HG02588 (cell line): ENCODE data around the gene ALPK3.

Experiments
- ATAC-seq: cut with Tn5 transposase; IDR thresholded peaks from one replicate; pipeline ENCODE4 v1.9.1; 2021; ENCODE audit warnings: mild to moderate bottlenecking, moderate library complexity; ENCODE audit not compliant: unreplicated experiment

The ALPK3 gene

DNA sequence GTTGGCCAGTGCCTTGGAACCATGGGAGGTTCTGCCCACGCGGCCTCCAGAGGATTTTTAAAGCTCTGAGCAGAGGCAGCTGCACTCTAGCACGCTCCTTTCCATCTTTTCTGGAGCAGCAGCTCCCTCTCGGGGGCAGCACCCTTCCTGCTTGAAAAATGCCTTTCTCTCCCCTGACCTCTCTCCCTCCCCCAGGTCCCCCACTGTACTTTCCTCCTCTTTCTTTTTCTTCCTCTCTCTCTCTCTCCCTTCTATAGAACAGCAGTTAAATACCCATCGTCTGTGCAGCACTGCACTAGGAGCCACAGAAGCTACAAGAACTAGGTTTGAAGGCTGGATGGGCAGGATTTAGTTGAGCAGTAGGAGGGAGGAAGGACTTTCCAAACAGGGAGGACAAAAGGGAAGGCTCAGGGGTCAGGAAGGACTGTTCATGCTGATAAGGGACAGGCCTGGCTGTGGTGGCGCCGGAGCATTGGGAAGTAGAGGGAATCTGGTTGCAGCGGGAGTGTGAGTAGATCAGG is 4.4 kb downstream of the ALPK3 start:
- no peak for ATAC-seq

GRCh38 chr15:84822653-84823281 is 5.6 kb downstream of the ALPK3 start:
- no peak for ATAC-seq

DNA sequence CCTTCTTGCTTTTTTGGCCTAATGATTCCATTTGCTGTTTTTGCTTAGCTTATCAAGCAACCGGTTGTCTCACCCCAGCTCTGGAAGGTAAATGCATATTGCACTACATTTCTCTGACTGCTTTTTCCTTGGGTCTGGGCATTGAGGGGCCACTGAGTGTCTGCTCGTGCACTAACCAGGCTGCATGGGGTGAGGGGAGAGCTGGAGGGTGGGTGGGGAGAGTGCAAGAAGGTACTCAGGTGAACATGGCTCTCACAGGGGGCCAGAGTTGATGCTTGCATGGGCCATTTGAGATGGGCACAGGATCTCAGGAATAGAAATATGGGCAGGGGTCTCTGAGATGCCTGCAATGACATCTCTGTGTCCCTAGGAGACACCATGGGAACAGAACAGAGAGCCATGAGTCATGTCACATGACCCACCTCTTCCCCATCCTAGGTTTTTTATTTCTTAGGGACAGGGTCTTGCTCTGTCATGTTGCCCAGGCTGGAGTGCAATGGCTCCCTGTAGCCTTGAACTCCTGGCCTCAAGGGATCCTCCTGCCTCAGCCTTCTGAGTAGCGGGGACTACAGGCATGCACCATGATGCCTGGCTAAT is 6.2 kb downstream of the ALPK3 start:
- no peak for ATAC-seq

GRCh38 chr15:84824260-84825007 is 7.3 kb downstream of the ALPK3 start:
- no peak for ATAC-seq

DNA sequence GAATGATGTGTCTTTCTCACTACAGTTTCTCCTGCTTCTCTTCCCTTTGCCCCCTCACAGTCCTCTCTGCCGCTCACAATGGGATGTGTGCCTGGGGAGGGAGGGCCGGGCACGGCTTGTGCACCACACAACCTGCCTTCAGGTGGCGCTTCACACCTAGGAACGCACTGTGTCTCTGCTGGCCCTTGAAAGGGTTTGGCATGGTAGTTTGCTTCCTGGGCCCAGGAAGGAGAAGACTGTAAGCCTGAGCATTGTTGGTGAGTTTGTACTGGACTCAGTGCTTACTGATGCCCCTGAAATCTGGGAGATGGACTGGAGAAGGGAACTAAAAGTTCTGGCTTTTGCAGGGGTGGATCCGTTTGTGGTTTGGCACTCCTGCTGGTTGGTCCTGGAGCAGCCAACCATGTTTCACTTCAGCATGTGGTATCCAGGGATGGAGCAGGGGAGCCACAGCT is 9.2 kb downstream of the ALPK3 start:
- no peak for ATAC-seq

DNA sequence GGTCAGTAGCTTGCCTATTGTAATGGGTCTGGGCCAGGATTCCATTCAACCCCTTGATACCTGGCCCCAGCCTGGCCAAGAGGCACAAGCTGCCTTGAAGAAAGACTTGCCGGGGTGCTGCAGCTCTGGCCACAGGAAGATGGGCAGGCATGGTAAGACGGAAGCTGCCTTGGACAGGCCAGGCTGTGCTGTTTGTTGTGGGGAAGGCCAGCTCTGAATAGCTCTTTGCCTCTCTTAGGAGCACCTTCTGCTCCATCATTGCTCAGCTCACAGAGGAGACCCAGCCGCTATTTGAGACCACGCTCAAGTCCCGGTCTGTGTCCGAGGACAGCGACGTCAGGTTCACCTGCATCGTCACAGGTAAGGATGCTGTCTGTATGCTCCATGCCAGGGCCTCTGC is 10.1 kb downstream of the ALPK3 start:
- no peak for ATAC-seq

GRCh38 chr15:84828086-84828908 is 11.1 kb downstream of the ALPK3 start:
- no peak for ATAC-seq

GRCh38 chr15:84829428-84829827 is 12.3 kb downstream of the ALPK3 start:
- no peak for ATAC-seq

DNA sequence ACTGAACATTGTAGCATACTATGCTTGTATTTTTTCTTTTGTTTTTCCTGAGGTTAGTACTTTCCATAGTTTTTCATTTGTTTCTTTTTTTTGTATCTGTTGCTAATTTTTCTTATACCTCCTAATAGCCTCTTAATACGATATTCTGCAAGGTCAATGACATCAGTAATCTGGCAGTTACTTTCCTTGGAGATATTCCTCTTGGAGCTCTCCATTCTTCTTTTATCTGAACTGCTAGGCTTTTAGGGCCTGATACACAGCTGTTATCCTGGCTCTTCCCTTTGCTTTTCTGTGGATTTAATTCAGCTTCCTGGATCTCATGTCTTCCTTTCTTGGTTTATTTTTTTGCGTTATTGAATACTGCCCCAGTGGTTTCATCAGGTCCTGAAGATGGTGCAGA is 12.9 kb downstream of the ALPK3 start:
- no peak for ATAC-seq

DNA sequence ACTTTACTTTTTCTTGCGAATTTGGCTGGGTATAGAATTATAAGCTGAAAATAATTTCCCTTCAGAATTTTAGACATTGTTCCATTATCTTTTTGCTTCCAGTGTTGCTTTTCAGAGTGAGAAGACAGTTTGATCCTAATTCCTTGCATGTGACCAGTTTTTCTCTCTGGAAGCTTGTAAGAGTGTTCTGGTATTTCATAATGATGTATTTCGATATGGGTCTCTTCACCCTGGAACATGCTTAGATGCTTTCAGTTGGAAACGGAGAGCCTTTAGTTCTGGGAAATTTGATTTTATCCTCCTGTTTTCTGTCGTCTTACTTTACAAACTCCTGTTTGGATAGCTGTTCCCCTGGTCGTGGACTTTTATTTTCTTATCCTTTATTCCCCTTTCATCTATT is 13.9 kb downstream of the ALPK3 start:
- no peak for ATAC-seq

GRCh38 chr15:84831613-84832012 is 14.5 kb downstream of the ALPK3 start:
- no peak for ATAC-seq

DNA sequence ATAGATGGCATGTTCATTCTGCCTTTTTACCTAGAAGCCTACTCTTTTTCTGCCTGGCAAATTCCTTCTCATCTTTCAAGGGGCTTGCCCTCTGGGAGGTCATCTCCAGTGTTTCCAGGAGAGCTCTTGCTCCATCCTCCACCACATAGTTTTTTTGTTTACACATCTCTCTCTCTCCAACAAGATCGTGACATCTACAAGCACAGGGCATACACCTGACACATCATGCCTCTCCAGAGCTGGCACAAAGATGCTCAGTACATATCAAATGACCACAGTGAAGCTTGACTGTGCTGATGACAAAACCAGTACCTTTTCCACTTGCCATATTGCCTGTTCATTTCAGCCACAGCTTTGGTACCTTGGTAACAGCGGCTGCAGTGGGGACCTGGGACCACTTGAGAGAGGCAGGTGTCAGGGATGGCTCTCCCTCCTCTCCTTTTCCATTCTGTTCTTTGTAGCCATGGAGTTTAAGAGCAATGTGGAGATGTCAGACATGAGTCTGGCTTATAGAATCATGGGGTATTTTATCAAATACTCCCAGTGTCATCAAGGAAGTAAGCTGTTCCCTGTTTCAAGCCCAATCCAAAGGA is 15.4 kb downstream of the ALPK3 start:
- ATAC-seq, result no peak

GRCh38 chr15:84833447-84834228 is 16.5 kb downstream of the ALPK3 start:
- ATAC-seq, result no peak

- no peak for ATAC-seq
Measured at GRCh38 chr15:84834229-84834955, 17.2 kb downstream of the ALPK3 start.

GRCh38 chr15:84834969-84835368 is 17.8 kb downstream of the ALPK3 start:
- no peak for ATAC-seq

GRCh38 chr15:84835661-84836337 is 18.6 kb downstream of the ALPK3 start:
- ATAC-seq, result no peak

GRCh38 chr15:84836844-84837243 is 19.7 kb downstream of the ALPK3 start:
- no peak for ATAC-seq

- no peak for ATAC-seq
Measured at GRCh38 chr15:84839714-84840113, 22.6 kb downstream of the ALPK3 start.

DNA sequence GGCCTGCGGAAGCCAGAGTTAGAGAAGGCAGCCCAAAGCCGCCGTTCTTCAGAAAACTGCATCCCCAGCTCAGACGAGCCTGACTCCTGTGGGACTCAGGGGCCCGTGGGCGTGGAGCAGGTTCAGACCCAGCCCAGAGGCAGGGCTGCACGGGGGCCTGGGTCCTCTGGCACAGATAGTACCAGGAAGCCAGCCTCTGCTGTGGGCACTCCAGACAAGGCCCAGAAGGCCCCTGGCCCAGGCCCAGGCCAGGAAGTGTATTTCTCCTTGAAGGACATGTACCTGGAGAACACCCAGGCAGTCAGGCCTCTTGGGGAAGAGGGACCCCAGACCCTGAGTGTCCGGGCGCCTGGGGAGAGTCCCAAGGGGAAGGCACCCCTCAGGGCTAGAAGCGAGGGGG is 23.1 kb downstream of the ALPK3 start:
- ATAC-seq, result no peak
